ENCODE measurements around the gene C7orf57. TPM values are rescaled to one million over a fixed set of nuclear protein-coding genes. Genes with fewer than 3 reads are reported as not detected.

The C7orf57 gene
- total RNA-seq, 2 experiments from 2014 or later: 0.71 to 0.90 TPM

DNA sequence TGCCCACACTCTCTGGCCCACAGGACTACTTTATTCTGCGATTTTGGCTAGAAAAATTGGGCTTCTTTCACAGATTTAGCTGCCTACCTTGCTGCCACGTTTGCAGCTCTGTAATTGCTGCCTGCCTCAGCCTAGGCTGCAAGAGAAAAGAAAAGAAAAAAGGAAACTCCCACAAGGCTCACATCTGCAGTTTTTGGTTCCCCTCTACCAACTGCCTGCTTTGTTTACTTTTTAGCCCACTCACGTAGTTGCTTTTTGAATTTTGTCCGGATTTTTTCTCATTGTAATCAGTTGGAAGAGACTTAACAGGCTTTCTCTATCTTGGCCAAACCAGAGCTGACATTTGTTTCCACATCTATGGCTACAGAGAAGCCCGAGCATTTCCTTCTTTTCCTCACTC, 30.7 kb upstream of the C7orf57 start:
- H3K36me3 Mint-ChIP-seq: no peaks in the 10 kb centered on the region
- POLR2A ChIA-PET: no interaction called here
- no peaks in the 10 kb centered on the region for H3K9me3 Mint-ChIP-seq
- intact Hi-C loops (cut with micrococcal nuclease): no loop called here
- no peak overlapping the region for H3K27ac Mint-ChIP-seq
- no peak for DNase-seq
- H3K27me3 Mint-ChIP-seq: no peaks in the 10 kb centered on the region
- H3K4me1 Mint-ChIP-seq (ENCODE audit: low read depth): no peaks in the 10 kb centered on the region
- CTCF ChIA-PET: no interaction called here
- no peak overlapping the region for H3K4me3 Mint-ChIP-seq

DNA sequence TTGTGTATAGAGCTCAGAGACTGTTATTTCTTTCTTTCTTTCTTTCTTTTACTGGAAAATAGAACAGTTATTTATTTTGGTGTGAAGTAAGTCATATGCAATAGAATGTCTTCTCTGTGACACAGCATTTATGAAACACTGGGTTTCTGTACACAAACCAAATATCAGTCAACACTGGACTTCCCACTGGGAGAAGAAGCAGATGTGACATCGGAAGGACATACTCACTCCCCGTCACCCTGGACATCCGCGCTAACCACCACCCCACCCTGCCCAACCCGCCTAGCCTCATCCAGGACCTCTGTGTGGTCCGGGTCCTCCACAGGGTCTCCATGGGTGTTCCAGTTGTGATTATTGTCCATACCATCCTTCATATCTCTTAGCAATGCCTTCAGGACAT, 28.5 kb upstream of the C7orf57 start:
- no peak overlapping the region for H3K27ac Mint-ChIP-seq
- no peaks in the 10 kb centered on the region for H3K36me3 Mint-ChIP-seq
- POLR2A ChIA-PET: no interaction called here
- DNase-seq: no peak
- intact Hi-C loops (cut with micrococcal nuclease): no loop called here
- H3K27me3 Mint-ChIP-seq: no peaks in the 10 kb centered on the region
- H3K9me3 Mint-ChIP-seq: no peaks in the 10 kb centered on the region
- no peak overlapping the region for H3K4me3 Mint-ChIP-seq
- H3K4me1 Mint-ChIP-seq (ENCODE audit: low read depth): no peaks in the 10 kb centered on the region
- CTCF ChIA-PET: interaction anchor here (0.8 kb wide), 1 partner anchor 104 kb away, joined by 3 read pairs; no protein-coding TSS in a partner anchor

- Mint-ChIP-seq H3K4me3 (no peak overlapping the region), H3K36me3 (no peaks in the 10 kb centered on the region), H3K4me1 (ENCODE audit: low read depth) (no peaks in the 10 kb centered on the region), H3K9me3 (no peaks in the 10 kb centered on the region), H3K27ac (no peak overlapping the region), H3K27me3 (peaks cover 1% of the 10 kb centered on the region)
- ChIA-PET POLR2A (no interaction called here), CTCF (interaction anchor here (1.0 kb wide), 1 partner anchor 10 kb away, joined by 3 read pairs; no protein-coding TSS in a partner anchor)
- DNase-seq: no peak
- intact Hi-C loops (cut with micrococcal nuclease): no loop called here
Measured at GRCh38 chr7:48009257-48009656, 26.1 kb upstream of the C7orf57 start.

DNA sequence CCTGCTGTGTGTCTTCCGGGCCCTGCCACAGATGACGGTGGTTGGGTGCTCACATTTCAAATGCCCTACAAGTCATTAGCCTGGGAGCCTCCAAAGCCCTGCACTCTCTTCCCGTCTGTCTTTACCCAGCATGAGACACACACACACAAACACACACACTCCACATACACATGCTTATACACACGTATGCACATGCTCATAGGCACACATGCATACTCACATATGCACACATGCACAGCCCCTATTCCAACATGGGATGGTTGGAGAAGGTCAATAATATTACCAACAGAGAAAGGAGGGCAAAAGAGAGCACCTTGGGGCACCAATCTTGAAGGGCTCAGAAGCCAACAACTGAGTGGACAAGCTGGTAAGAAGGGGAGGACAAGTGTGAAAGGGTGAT, 25.4 kb upstream of the C7orf57 start:
- ChIA-PET CTCF (interaction anchor here (1.8 kb wide), 1 partner anchor 64 kb away, joined by 4 read pairs; no protein-coding TSS in a partner anchor), POLR2A (no interaction called here)
- intact Hi-C loops (cut with micrococcal nuclease): no loop called here
- Mint-ChIP-seq H3K4me1 (ENCODE audit: low read depth) (no peaks in the 10 kb centered on the region), H3K36me3 (no peaks in the 10 kb centered on the region), H3K9me3 (no peaks in the 10 kb centered on the region), H3K27ac (no peak overlapping the region), H3K4me3 (no peak overlapping the region), H3K27me3 (peaks cover 1% of the 10 kb centered on the region)
- no peak for DNase-seq

- CTCF ChIA-PET: interaction anchor here (1.8 kb wide), 1 partner anchor 66 kb away, joined by 4 read pairs; no protein-coding TSS in a partner anchor
- intact Hi-C loops (cut with micrococcal nuclease): no loop called here
- Mint-ChIP-seq H3K36me3 (no peaks in the 10 kb centered on the region), H3K27me3 (peaks cover 1% of the 10 kb centered on the region), H3K4me1 (ENCODE audit: low read depth) (no peaks in the 10 kb centered on the region), H3K4me3 (no peak overlapping the region), H3K27ac (no peak overlapping the region), H3K9me3 (no peaks in the 10 kb centered on the region)
- no peak for DNase-seq
- POLR2A ChIA-PET: no interaction called here
Measured at GRCh38 chr7:48011323-48011722, 24.0 kb upstream of the C7orf57 start.

GRCh38 chr7:48011951-48012350, 23.4 kb upstream of the C7orf57 start:
- no peak for DNase-seq
- Mint-ChIP-seq H3K27ac (no peak overlapping the region), H3K4me3 (no peak overlapping the region), H3K4me1 (ENCODE audit: low read depth) (no peaks in the 10 kb centered on the region), H3K27me3 (peaks cover 1% of the 10 kb centered on the region), H3K9me3 (no peaks in the 10 kb centered on the region), H3K36me3 (no peaks in the 10 kb centered on the region)
- intact Hi-C loops (cut with micrococcal nuclease): no loop called here
- ChIA-PET CTCF (interaction anchor here (1.8 kb wide), 1 partner anchor 66 kb away, joined by 4 read pairs; no protein-coding TSS in a partner anchor), POLR2A (no interaction called here)

GRCh38 chr7:48016641-48017040, 18.7 kb upstream of the C7orf57 start:
- H3K27ac Mint-ChIP-seq: no peak overlapping the region
- ChIA-PET POLR2A (no interaction called here), CTCF (no interaction called here)
- no peaks in the 10 kb centered on the region for H3K4me1 Mint-ChIP-seq (ENCODE audit: low read depth)
- H3K27me3 Mint-ChIP-seq: peaks cover 1% of the 10 kb centered on the region
- intact Hi-C loops (cut with micrococcal nuclease): no loop called here
- no peak for DNase-seq
- no peaks in the 10 kb centered on the region for H3K36me3 Mint-ChIP-seq
- no peak overlapping the region for H3K4me3 Mint-ChIP-seq
- H3K9me3 Mint-ChIP-seq: peaks cover 3% of the 10 kb centered on the region

- ChIA-PET POLR2A (no interaction called here), CTCF (no interaction called here)
- DNase-seq: no peak
- no peak overlapping the region for H3K27ac Mint-ChIP-seq
- no peaks in the 10 kb centered on the region for H3K4me1 Mint-ChIP-seq (ENCODE audit: low read depth)
- peaks cover under 1% of the 10 kb centered on the region for H3K27me3 Mint-ChIP-seq
- no peak overlapping the region for H3K4me3 Mint-ChIP-seq
- H3K36me3 Mint-ChIP-seq: no peaks in the 10 kb centered on the region
- H3K9me3 Mint-ChIP-seq: peaks cover 3% of the 10 kb centered on the region
- intact Hi-C loops (cut with micrococcal nuclease): no loop called here
Measured at GRCh38 chr7:48017674-48018073, 17.7 kb upstream of the C7orf57 start.

DNA sequence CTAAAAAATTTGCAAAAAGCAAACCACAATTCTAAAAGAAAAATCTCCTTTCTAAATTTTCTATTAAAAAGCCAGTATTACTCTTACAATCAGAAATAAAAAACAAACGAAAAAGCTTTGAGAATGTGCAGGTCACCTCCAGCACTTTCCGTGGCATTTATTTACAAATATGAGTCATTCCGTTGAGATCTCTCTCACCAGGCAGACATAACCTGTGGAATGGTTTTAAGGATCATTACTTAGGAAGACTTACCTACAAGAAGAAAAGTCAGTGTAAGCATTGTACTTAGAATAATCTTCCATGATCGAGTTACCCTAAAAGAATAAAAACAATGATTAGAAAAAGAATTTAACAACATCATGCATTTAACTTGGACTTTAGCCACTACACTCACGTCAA, 9.7 kb upstream of the C7orf57 start:
- Mint-ChIP-seq H3K27me3 (peaks cover 8% of the 10 kb centered on the region), H3K36me3 (peaks cover 2% of the 10 kb centered on the region), H3K4me1 (ENCODE audit: low read depth) (no peaks in the 10 kb centered on the region), H3K27ac (no peak overlapping the region), H3K4me3 (no peak overlapping the region), H3K9me3 (peaks cover 15% of the 10 kb centered on the region)
- intact Hi-C loops (cut with micrococcal nuclease): no loop called here
- ChIA-PET POLR2A (no interaction called here), CTCF (no interaction called here)
- no peak for DNase-seq

DNA sequence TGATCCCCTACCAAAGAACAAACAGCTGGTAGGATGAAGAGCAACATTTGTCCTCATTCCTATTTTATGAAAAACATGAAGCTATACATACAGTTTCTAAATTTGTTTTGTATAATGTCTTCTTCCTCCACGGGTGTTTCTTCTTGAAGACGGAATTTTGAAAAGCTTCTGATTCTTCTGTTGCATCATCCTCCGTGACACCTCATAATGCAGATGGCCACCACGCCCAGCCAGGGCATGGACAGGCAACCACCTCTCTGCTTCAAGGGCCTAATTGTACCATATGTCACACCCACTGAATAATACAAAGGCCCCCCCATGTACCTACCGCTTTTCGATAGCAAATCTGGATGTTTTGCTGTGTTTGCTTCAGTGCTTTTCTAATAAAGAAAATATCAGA, 6.4 kb upstream of the C7orf57 start, which contains the start of gene SUN3:
SUN3 (minus strand) TSS at position 170 of the 400 bp plus-strand sequence; CDS start at position 1, 169 bp downstream.
- intact Hi-C loops (cut with micrococcal nuclease): no loop called here
- DNase-seq: no peak
- Mint-ChIP-seq H3K4me1 (ENCODE audit: low read depth) (no peaks in the 10 kb centered on the region), H3K9me3 (peaks cover 7% of the 10 kb centered on the region), H3K4me3 (no peak within 1 kb of the TSS), H3K36me3 (peaks cover 2% of the 10 kb centered on the region), H3K27me3 (peaks cover 10% of the 10 kb centered on the region), H3K27ac (no peak within 1 kb of the TSS)
- CTCF ChIA-PET: no interaction called here
- POLR2A ChIA-PET: no interaction called here

DNA sequence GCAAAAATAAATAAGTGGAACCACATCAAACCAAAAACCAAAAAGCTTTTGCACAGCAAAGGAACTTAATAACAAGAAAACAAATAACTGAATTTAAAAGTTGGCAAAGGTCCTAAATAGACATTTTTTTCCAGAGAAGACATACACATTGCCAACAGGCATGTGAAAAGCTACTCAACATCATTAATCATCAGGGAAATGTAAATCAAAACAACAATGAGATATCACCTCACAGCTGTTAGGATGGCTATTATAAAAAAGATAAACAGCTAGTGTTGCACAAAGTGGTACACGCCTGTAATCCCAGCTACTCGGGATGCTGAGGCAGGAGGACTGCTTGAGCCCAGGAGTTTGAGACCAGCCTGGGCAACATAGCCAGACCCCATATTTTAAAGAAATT, 4.2 kb upstream of the C7orf57 start:
- H3K4me1 Mint-ChIP-seq (ENCODE audit: low read depth): peaks cover 6% of the 10 kb centered on the region
- H3K36me3 Mint-ChIP-seq: no peaks in the 10 kb centered on the region
- ChIA-PET POLR2A (no interaction called here), CTCF (interaction anchor here (0.6 to 1.1 kb wide), 2 partner anchors 77 to 87 kb away, joined by 3 read pairs; no protein-coding TSS in a partner anchor)
- DNase-seq: no peak
- H3K9me3 Mint-ChIP-seq: no peaks in the 10 kb centered on the region
- H3K27me3 Mint-ChIP-seq: peaks cover 13% of the 10 kb centered on the region
- no peak overlapping the region for H3K4me3 Mint-ChIP-seq
- no peak overlapping the region for H3K27ac Mint-ChIP-seq
- intact Hi-C loops (cut with micrococcal nuclease): no loop called here

DNA sequence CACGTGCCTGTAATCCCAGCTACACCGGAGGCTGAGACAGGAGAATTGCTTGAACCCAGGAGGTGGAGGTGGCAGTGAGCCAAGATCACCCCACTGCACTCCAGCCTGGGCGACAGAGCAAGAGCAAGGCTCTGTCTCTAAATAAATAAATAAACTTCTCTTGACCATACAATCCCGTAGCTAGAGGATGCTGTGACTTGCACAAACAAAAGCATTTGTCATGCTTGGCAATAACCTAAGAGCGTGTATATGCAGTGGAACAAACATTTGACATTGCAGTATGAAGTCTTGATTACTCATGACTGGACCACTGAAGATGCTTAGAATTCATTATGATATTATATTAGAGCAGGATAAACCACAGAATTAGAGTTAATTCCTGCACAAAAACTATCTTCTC, 1.4 kb upstream of the C7orf57 start:
- Mint-ChIP-seq H3K27me3 (peaks cover 16% of the 10 kb centered on the region), H3K9me3 (no peaks in the 10 kb centered on the region), H3K36me3 (no peaks in the 10 kb centered on the region), H3K27ac (no peak overlapping the region), H3K4me3 (no peak overlapping the region), H3K4me1 (ENCODE audit: low read depth) (peaks cover 9% of the 10 kb centered on the region)
- DNase-seq: no peak
- intact Hi-C loops (cut with micrococcal nuclease): no loop called here
- CTCF ChIA-PET: interaction anchor here (1.3 to 3.6 kb wide), 2 partner anchors 42 to 76 kb away, joined by 6 to 19 read pairs; no protein-coding TSS in a partner anchor
- POLR2A ChIA-PET: no interaction called here

GRCh38 chr7:48035967-48036478, 680 bp downstream of the C7orf57 start:
- DNase-seq: no peak
- intact Hi-C loops (cut with micrococcal nuclease): loop anchor here (1.0 kb wide), 4 partner anchors 45 to 74 kb away; partner anchors contain the start of gene UPP1
- H3K36me3 Mint-ChIP-seq: no peaks in the 10 kb centered on the region
- ChIA-PET CTCF (interaction anchor here (0.6 to 3.6 kb wide), 3 partner anchors 49 to 74 kb away, joined by 3 to 19 read pairs (median 7); no protein-coding TSS in a partner anchor), POLR2A (no interaction called here)
- H3K4me1 Mint-ChIP-seq (ENCODE audit: low read depth): peaks cover 14% of the 10 kb centered on the region
- no peaks in the 10 kb centered on the region for H3K9me3 Mint-ChIP-seq
- no peak overlapping the region for H3K27ac Mint-ChIP-seq
- peak overlapping the region; percentile 78 for H3K4me3 Mint-ChIP-seq
- peaks cover 15% of the 10 kb centered on the region for H3K27me3 Mint-ChIP-seq
